ENCODE measurements around the gene TSSC4.

TSSC4 gene

DNA sequence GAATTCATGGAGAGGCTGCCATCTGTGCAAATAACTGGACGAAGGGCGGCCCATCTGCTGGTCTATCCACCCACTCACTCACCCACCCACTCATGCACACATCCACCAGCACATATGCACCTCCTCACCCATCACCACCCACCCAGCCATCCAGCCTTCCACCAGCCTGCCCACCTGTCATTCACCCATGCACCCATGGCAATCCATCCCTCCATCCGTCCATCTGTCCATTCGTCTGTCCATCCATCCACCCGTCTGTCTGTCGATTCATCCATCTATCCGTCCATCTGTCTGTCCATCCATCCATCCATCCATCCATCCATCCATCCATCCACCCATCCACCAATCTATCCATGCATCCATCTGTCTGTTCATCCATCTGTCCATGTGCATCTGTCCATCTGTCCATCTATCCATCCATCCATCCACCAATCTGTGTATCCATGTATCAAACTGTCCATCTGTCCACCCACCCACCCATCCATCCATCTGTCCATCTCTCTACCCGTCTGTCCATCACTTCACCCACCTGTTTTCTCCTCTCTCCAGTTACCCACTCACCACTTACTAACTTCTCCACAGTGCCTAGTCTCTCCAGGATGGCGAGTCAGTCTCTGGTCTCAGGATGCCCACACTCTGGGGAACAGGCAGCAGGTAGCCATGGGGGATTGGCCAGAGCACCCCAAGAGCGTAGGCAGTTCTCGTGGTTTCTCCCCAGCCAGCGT lies 34.9 kb downstream of the TSSC4 start:
- DNase-seq = no peak

DNA sequence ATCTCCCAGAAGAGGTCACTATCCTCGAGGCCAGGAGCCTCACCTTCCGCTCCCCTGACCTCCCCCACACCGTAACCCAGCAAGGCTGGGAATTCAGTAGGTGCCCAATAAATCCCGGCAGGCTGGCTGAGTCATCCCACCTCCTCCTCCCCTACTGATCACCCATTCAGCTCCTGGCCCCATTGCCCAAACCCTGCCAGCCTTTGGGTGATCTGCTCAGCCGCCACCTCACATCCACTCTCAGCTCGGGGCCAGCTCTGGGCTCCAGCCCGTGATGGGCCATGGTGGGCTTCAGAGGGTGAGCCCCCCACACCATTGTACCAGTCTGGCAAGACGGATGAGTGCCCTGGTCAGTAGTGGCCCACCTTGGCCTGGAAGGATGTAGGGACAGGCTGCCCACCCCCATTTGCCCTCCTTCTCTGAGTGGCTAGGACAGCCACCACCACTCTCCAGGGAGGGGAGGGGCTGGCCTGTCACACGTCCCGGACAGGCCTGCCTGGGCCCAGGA lies 35.5 kb downstream of the TSSC4 start:
- no peak for DNase-seq

DNA sequence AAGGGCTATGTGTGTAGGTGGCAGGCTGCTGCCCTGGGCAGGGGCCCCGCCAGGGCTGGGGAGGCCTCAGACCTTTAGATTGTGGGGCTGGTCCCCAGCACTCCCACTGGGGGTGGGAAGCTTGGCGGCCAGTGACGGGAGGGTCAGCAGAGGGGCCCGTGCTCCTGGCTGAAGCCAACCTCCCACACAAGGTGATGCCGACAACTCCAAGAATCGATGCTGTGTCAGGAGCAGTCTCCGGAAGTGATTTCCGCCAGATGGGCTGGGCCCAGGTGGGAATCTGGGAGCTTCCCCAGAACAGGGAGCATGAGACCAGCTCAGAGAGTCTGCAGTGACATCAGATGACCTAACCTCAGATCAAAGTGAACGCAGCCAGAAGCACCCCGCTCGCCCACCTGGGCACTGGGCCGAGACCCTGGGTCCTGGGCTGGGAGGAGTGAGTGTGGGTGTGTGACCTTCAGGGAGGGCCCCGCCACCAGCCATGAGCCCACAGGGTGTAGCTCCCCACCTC lies 36.0 kb downstream of the TSSC4 start:
- no peak for DNase-seq

DNA sequence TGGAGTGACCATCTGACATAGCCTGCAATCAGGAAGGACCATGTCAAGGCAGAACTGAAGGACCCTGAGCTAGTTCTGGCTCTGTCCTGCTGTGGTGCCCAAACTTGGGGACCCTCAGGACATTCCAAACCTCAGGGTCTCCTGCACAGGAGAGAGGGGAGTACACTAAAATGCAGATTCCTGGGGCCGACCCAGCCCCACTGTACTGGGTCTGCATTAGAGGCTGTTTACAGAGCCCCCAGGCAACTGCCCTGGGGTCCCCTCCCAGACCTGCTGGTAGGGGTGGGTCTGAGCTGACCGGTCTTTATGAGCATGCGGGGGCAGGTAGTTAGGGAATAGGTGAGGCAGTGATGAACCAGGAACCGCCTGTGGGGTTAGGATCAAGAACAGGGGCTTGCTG lies 37.0 kb downstream of the TSSC4 start:
- no peak for DNase-seq

DNA sequence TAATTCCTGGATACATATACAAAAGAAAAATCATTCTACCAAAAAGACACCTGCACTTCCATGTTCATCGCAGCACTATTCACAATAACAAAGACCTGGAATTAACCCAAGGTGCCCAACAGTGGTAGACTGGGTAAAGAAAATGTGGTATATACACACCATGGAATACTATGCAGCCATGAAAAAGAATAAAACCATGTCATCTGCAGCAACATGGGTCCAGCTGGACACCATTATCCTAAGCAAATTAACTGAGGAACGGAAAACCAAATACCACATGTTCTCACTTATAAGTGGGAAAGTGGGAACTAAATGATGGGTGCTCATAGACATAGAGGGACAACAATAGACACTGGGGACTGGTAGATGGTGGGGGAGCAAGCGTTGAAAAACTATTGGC lies 39.3 kb downstream of the TSSC4 start:
- DNase-seq = no peak

DNA sequence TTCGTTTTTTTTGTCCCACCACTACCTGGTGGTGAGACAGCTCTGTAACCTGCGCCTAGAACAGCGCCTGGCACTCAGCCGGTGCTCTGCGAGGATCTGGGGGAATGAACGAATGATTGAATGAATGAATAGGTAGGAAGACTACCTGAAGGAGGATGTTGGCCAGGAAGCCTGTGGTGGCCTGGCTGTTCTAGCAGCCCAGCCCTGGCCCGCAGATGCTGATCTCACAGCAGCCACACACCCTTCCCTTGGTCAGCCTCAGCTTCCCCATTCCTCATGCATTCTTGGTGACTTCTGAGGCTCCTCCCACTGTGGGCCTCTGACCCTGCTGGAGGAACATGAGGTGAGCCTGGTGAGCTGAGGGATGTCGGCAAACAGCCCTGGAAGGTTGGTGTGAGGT lies 40.1 kb downstream of the TSSC4 start:
- no peak for DNase-seq

DNA sequence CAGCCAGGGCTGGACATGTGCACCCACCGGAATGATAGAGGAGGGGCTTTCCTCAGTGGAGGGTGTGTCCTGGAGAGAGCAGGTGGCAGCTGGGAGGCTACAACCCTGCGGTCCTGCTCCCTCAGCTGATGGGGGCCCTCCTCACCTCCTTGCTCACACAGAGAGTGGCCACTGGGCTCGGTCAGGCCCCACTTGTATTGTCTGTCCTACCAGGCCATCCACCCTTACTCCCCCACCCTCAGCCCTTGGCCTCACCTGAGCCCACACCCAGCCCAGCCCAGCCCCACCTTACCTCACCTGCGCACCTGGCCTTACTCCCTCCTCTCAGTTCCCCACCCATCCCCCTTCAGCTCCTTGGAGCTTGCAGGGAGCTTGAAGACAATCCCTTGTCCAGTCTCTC lies 40.6 kb downstream of the TSSC4 start:
- no peak for DNase-seq

DNA sequence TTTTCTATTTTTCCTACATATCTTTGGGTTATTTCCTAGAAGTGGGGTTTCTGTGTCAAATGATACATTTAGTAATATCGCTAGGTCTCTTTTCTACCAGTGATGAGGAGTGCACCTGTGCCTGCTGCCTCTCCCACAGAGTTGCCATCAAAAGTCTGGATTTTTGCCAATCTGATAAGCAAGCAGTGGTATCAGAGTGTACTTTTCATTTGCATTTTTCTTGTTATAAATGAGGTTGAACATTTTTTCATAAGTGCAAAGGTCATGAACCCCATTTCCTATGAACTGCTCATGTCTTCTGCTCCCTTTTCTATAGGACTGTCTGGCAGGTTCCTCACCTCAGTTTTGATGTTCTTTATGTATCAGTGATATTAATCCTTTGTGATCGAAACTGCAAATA lies 42.0 kb downstream of the TSSC4 start:
- no peak for DNase-seq

DNA sequence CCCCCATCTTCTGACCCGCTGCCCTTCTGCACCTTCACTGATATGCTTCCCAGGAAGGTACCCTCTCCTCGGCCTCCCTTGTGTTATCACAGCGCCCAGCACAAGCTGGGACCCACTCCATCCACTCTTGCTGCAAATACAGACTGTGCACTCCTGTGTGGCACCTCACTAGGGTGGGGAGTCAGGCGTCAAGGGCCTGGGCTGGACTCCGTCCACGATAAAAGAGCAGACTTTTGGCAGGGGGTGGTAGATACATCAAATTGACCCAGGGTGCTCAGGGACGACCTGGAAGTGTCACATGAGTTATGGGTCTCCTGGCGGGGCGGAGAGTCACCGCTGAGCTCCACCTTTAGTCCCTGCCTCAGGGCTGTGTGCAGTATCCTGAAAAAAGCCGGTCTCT lies 42.9 kb downstream of the TSSC4 start:
- no peak for DNase-seq

DNA sequence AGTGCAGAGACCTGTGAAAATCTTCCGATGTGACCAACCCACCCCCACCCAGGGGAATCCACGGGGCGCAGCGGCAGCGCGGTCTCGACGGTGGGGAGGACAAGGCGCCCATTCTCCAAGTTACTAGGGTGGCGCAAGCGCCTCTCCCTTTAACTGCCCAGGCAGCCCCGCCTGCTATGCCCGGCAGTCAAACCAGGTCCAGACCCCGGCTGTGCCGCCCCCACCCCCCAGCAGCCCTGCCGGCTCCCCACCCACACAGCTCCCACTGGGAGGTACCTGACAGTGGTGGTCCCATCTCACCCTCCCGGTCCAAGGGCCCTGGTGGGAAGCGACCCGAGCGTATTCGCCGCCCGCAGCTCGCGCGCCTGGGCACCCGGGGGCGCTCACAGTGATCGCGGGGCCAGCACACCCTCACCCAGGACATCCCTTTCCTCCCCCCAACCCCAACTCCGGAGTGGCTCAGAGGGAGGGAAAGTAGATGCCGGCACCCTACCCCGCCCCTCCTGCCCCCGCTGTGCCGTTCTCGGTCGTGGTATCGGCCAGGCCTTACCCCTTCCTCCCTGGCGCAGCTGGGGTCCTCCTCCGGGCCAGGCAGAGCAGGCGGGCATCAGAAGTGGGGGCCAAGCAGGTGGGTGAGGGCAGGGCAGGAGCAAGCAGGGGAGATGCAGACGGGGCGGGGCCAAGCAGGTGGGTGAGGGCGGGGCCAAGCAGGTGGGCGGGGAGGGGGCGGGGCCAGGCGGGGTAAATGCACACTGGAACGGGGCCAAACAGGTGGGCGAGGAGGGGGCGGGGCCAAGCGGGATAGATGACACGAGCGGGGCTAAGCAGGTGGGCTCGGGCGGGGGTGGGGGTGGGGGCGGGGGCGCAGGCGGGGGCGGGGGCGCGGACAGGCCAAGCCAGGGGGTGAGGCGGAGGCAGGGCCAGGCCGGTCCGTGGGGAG lies 43.6 kb downstream of the TSSC4 start, which contains the start of gene TRPM5:
TSS of gene TRPM5 (minus strand) at position 634 of the 940 bp plus-strand sequence. CDS start 21,478 bp downstream, outside the sequence.
- no peak for DNase-seq

DNA sequence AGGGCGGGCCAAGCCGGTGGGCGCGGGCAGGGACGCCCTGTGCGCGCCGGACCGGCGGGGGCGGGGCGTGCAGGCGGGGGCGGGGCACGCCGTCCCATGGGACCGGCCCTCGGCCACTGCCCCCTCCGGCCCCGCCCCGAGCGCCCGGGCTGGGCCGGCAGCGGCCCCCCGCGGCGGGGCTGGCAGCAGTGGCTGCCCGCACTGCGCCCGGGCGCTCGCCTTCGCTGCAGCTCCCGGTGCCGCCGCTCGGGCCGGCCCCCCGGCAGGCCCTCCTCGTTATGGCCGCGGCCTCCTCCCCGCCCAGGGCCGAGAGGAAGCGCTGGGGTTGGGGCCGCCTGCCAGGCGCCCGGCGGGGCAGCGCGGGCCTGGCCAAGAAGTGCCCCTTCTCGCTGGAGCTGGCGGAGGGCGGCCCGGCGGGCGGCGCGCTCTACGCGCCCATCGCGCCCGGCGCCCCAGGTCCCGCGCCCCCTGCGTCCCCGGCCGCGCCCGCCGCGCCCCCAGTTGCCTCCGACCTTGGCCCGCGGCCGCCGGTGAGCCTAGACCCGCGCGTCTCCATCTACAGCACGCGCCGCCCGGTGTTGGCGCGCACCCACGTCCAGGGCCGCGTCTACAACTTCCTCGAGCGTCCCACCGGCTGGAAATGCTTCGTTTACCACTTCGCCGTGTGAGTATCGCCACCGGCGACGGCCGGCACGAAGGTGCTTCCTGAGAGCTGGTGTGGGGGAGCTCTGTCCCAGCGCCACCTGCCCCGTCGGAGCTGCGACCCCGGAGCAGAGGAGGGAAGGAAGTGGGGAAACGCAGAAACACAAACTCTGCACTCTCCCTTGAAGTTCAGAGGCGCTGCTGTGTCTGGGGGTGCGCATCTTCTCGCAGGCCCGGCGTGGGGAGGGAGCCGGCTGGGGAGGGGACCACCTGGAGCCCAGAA lies 44.5 kb downstream of the TSSC4 start, which contains the start of gene KCNQ1:
TSS of gene KCNQ1 (plus strand) at position 188 of the 925 bp plus-strand sequence. CDS start at position 279, 91 bp downstream.
- DNase-seq = no peak

DNA sequence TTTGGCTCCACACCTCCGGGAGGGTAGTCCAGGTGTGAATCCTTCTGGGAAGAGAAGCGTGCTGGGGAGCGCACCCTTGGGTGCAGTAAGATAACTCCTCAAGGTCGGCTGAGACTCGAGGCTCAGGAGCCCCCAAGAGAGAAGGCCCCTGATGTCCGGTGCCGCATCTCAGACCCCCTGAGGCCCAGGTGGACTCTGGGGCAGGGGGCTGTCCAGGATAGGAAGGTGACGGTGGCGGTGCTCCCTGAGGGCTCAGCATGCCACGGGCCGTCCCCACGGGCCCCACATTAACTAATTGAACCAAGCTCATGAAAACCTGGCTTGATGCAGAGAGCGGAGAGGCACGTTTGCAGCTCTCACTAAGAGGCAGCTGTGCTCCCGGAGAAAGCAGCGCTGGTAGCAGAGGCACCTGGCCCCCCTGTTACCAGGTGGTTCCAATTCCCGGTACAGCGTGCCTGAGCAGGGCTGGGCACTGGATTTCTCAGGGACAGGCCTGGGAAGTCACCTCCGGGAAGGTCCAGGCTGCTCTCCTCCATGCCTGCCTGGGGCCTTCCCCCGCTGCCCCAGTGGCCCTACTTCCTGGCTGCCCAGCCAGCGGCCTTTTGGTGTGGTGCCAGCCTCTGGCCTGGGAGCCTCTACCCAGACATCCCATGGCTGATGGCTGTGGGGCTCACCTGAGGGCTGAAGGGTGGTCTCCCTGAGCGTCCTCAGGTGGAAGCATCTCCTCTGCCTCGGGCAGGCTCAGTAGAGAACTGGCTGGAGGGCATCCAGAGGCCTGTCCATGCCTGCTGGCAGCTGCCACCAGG lies 45.4 kb downstream of the TSSC4 start:
- no peak for DNase-seq

DNA sequence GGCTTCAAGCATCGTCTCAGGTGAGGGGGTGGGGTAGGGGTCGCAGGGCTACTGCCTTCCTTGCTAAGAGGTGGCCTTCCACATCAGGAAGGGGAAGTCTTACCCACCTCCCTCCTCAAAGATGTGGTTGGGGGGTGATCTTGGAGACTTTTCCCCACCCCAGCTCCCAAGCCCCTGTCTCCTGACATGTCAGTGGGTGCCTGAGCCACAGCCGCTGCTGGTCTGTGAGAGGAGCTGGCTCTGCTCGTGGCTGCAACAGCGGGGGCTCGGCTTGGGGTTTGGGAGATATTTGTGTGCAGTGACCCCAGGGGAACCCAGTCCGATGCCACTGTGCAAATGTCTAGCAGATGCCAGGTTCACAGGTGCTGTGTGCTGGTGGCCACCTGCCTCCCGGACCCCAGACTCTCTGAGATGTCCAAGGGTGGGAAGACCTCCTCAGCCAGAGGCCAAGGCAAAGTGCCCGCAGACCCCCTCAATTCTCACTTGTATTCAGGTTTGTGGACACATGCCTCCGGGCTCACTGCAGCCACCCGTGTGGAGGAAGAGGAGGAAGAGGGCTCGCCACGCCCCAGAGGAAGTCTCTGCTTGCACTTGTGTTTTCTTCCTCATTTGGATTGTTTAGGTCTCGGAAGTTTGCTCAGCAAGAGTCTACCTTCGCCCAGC lies 46.2 kb downstream of the TSSC4 start:
- no peak for DNase-seq

DNA sequence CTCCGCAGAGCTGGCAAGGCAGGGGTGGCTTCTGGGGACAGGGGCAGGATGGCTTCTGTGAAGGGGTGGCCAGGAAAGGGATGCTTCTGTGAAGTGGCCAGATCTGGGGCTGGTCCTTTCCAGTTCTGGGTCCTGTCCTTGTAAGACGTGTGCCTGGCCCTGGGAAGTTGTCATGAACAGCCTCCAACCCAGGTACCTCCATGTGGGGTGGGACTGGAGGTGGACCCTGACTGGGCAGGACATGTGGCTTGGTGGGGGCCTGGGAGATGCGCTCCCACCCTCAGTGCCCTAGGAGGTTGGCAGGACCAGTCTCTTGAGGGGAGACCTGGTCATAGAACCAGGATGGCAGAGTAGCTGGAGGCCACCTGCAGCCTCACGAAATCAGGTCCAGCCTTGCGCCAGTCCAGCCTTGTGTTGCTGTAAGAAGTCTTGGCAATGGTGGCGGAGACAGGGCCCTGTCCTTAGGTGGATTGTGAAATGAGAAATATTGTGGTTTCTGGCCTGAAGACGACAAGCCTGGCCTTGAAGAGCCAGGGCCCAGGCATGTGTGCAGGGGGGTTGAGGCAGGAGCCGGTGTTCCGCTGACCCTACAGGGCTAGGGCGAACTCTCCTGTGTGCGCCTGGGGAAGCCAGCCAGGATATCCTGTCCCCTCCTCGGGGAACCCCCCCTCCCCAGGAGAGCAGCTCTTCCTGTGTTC lies 46.9 kb downstream of the TSSC4 start:
- DNase-seq = no peak

DNA sequence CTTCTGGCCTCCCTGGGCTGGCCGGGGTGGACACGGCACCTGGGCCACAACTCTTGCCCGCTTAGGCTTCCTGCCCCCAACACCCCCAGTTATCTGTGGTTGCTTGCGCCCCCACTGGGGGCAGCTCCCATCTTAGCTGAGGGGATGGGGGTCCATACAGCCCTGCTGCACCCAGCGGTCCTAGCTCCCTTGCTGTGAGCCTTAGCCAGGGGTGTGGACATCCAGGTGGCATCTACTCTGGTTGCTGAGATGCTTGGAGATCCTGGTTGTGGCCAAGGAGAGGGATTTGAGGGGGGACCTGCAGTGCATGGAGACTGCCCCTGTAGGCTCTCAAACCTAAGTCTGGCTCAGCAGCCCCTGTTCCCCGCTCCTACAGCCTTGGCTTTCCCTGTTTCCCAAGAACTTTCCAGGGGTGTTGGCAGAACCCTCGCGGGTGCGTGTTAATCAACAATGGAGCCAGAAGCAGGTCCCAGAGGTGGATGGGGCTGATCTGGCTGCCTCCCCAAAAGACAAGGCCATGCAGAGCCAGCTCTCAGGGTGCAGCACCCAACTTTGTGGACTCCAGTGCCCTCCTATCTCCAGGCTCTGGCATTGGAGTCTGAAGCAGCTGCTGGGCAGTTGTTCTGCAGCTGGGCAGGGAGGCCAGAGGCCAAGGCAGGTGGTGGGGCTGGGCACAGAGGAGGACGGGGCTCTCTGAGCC lies 47.6 kb downstream of the TSSC4 start:
- no peak for DNase-seq

DNA sequence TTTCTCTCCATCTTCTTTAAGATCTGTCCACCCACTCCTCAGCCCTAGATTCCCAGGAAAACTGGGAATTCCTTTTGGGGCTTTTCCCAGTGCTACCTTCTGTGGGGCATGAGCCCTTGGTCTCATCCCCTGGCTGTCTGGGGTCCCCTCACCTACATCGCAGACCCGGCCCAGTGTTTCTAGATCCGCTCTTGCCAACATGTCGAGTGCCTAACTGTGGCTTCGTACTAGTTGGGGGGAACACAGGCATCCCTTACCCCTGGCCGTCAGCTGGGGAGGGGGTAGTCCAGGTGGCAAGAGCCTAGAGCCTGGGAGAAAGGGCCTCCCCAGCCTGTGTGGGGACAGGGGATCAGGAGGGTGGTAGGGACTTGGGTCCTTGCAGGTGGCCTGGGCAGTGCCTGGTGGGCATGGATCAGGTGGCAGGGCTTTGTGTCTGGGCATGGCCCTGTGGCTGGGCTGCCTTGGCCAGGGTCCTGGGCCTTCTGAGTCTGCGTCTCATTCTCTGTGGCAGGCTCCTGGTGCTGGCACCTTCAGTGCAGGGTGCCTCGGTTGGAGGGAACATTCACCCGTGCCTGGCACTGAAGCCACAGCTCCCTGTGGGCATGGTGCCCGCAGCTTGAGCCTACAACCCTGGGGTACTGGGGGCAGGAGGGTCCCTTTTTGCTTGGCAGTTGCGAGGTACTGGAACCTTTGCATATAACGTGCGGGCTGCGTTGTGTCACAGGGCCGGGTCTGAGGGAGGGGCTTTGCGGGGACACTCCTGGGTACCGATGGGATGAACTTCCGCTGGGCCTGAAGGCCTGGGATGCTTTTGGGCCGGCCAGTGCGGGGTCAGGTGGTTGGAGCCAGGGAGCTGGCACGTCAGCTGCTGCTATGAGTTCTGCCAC lies 48.4 kb downstream of the TSSC4 start:
- no peak for DNase-seq

DNA sequence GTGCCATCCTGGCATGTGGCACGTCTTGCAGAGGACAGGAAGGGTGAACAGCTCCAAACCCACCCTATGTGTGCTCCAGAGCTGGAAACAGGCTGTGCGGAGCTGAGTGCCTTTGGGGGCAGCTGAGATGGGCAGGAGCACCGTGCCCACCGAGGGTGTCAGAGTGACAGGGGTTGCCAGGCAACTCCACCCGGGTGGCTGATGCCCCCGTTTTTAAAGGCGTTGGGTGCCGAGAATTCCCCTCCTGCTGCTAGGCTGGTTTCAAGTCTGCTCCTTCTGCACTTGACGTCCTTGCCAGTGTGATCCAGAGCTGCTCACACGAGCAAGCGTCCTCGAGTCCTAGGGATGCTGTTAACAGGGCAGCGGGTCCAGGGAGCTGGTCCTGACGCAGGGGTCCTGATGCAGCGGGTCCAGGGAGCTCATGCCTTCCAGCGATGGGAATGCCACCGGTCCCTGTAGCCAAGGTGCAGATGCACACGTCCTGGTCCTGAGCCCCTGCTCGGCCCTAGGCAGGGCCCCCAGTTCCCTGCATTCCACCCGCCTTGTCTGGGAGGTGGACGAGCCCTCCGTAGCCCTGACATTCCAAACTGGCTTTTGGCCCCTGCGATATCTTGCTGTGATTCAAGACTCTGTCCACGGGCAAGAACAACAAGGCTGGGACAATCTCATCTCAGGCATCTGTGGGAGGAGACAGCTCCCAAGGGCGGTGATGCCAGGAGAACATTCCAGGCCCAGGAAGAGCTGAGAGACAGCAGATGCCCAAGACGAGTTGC lies 49.2 kb downstream of the TSSC4 start:
- no peak for DNase-seq
